ENCODE data around the gene H6PD.

Gene H6PD

DNA sequence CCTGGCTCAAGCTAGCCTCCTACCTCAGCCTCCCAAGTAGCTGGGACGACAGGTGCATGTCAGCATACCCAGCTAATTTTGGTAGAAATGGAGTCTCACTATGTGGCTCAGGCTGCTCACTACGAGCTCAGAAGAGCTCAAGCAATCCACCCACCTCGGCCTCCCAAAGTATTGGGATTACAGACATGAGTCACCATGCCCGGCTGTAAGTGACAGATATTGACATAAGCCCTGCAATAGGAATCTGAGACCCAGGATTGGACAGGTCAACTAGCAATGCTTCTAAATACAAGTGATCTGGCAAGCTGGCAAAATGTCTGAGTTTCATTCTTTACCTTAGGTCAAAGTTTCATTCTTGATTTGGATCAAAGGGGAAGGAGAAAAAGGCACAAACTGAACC, 40.5 kb upstream of the H6PD start:
- TF ChIP-seq, protein P1, sequence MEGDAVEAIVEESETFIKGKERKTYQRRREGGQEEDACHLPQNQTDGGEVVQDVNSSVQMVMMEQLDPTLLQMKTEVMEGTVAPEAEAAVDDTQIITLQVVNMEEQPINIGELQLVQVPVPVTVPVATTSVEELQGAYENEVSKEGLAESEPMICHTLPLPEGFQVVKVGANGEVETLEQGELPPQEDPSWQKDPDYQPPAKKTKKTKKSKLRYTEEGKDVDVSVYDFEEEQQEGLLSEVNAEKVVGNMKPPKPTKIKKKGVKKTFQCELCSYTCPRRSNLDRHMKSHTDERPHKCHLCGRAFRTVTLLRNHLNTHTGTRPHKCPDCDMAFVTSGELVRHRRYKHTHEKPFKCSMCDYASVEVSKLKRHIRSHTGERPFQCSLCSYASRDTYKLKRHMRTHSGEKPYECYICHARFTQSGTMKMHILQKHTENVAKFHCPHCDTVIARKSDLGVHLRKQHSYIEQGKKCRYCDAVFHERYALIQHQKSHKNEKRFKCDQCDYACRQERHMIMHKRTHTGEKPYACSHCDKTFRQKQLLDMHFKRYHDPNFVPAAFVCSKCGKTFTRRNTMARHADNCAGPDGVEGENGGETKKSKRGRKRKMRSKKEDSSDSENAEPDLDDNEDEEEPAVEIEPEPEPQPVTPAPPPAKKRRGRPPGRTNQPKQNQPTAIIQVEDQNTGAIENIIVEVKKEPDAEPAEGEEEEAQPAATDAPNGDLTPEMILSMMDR (conservative IDR thresholded peaks at IDR 0.05; ENCODE audit: low read depth, low read length): no peak
- H3K4me3 ChIP-seq (IDR thresholded peaks at IDR 0.05; ENCODE audit: insufficient read depth, low read depth, low read length): no peak overlapping the region
- no peak overlapping the region for H3K27ac ChIP-seq
- no peak overlapping the region for H3K4me2 ChIP-seq
- no peaks in the 10 kb centered on the region for H3K4me1 ChIP-seq (ENCODE audit: low read depth, poor library complexity, severe bottlenecking)
- no peaks in the 10 kb centered on the region for H3K36me3 ChIP-seq (ENCODE audit: insufficient read depth)
- no peaks in the 10 kb centered on the region; the same call in 1 of the 2 replicates for H3K27me3 ChIP-seq (ENCODE audit: insufficient read depth, low read depth)
- no peaks in the 10 kb centered on the region for H3K79me2 ChIP-seq (ENCODE audit: insufficient read depth, low read depth)
- H4K20me1 ChIP-seq (ENCODE audit: insufficient read depth): no peaks in the 10 kb centered on the region
- no peak overlapping the region for H2AFZ ChIP-seq (ENCODE audit: low read depth)
- no peak overlapping the region for H3K9ac ChIP-seq

GRCh38 chr1:9195651-9196050, 38.9 kb upstream of the H6PD start:
- H3K36me3 ChIP-seq (ENCODE audit: insufficient read depth): no peaks in the 10 kb centered on the region
- no peaks in the 10 kb centered on the region for H4K20me1 ChIP-seq (ENCODE audit: insufficient read depth)
- H3K9ac ChIP-seq: no peak overlapping the region
- TF ChIP-seq, protein P1 (conservative IDR thresholded peaks at IDR 0.05; ENCODE audit: low read depth, low read length): no peak
- no peak overlapping the region for H3K27ac ChIP-seq
- H3K79me2 ChIP-seq (ENCODE audit: insufficient read depth, low read depth): no peaks in the 10 kb centered on the region
- peak overlapping the region; percentile 39; the same call in 1 of the 2 replicates for H2AFZ ChIP-seq (ENCODE audit: low read depth)
- no peak overlapping the region for H3K4me2 ChIP-seq
- no peak overlapping the region for H3K4me3 ChIP-seq (IDR thresholded peaks at IDR 0.05; ENCODE audit: insufficient read depth, low read depth, low read length)
- H3K4me1 ChIP-seq (ENCODE audit: low read depth, poor library complexity, severe bottlenecking): no peaks in the 10 kb centered on the region
- H3K27me3 ChIP-seq (ENCODE audit: insufficient read depth, low read depth): peaks cover 10% of the 10 kb centered on the region; the same call in 1 of the 2 replicates

GRCh38 chr1:9196129-9197040, 38.2 kb upstream of the H6PD start:
- no peaks in the 10 kb centered on the region for H3K4me1 ChIP-seq (ENCODE audit: low read depth, poor library complexity, severe bottlenecking)
- peak overlapping the region; percentile 39; the same call in 1 of the 2 replicates for H2AFZ ChIP-seq (ENCODE audit: low read depth)
- no peak overlapping the region for H3K9ac ChIP-seq
- no peaks in the 10 kb centered on the region for H3K36me3 ChIP-seq (ENCODE audit: insufficient read depth)
- no peaks in the 10 kb centered on the region for H3K79me2 ChIP-seq (ENCODE audit: insufficient read depth, low read depth)
- no peak overlapping the region for H3K4me3 ChIP-seq (IDR thresholded peaks at IDR 0.05; ENCODE audit: insufficient read depth, low read depth, low read length)
- H3K4me2 ChIP-seq: no peak overlapping the region; the same call in 1 of the 2 replicates
- H3K27me3 ChIP-seq (ENCODE audit: insufficient read depth, low read depth): peaks cover 18% of the 10 kb centered on the region; the same call in 1 of the 2 replicates
- TF ChIP-seq, protein P1 (conservative IDR thresholded peaks at IDR 0.05; ENCODE audit: low read depth, low read length): peak; percentile 85
- H3K27ac ChIP-seq: no peak overlapping the region
- H4K20me1 ChIP-seq (ENCODE audit: insufficient read depth): no peaks in the 10 kb centered on the region

DNA sequence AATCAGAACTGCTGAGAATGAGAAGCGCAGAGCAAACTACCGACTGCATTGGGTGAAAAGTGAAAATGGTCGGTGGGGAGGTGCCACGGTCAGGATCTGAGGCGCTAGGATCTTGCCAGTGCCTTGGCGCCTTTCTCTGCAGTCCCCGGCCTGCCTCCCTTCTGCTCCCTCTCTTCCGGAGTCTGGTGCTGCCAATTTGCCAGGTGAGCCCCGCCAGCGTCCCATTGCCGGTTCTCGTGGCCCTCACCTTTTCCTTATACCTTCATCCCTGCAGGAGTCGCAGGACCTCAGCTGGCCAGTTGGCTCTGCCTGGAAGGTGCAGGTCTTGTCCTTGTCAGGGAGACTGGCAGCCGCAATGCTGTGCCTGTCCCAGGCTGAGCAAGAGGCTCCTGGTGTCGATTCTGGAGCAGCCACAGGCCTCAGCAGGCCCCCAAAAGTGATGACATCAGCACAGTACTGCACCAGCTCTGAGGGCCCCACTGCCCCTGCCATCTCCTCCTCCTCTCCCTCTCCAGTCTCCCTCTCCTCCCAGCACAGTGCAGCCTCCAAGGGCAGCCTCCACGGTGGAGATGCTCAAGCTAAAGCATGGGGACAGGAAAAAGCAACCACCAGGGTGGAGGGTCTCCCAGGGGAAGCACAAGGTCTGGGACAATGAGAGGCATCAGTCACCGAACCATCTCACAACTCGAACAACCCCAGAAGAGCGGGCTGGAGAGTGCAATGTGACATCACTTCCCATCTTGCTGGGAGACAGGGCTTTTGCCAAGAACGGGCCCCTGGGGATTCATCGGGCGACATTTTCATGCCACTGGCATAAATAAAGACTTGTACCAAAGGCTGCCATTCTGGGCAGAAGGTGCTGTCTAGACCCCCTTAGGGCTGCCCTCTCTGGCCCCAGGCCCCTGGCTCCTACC, 37.1 kb upstream of the H6PD start:
- H3K4me2 ChIP-seq: no peak overlapping the region
- no peaks in the 10 kb centered on the region for H3K79me2 ChIP-seq (ENCODE audit: insufficient read depth, low read depth)
- peaks cover 28% of the 10 kb centered on the region; the same call in 1 of the 2 replicates for H3K27me3 ChIP-seq (ENCODE audit: insufficient read depth, low read depth)
- H3K27ac ChIP-seq: no peak overlapping the region
- H4K20me1 ChIP-seq (ENCODE audit: insufficient read depth): no peaks in the 10 kb centered on the region
- no peak overlapping the region for H2AFZ ChIP-seq (ENCODE audit: low read depth)
- H3K4me3 ChIP-seq (IDR thresholded peaks at IDR 0.05; ENCODE audit: insufficient read depth, low read depth, low read length): no peak overlapping the region
- no peak overlapping the region for H3K9ac ChIP-seq
- no peaks in the 10 kb centered on the region for H3K4me1 ChIP-seq (ENCODE audit: low read depth, poor library complexity, severe bottlenecking)
- TF ChIP-seq, protein P1 (conservative IDR thresholded peaks at IDR 0.05; ENCODE audit: low read depth, low read length): no peak
- no peaks in the 10 kb centered on the region for H3K36me3 ChIP-seq (ENCODE audit: insufficient read depth)
